ENCODE results near the gene IMMP1L.
"Not testable (repeated sequence)": the region's sequence is repeated elsewhere in the genome, so short reads cannot be mapped to it uniquely, and the experiment has no call there.

Gene IMMP1L

GRCh38 chr11:31509429-31510345 is at the start of gene IMMP1L, which contains the start of gene ELP4:
IMMP1L (minus strand) TSS chr11:31509622; CDS start chr11:31463276, 46,346 bp downstream.
ELP4 (plus strand) TSS chr11:31509767; CDS start chr11:31509785, 18 bp downstream.
- peak; percentile 98 for DNase-seq

- no peak for DNase-seq
Observed at GRCh38 chr11:31558001-31558400, 48.6 kb upstream of the IMMP1L start.

GRCh38 chr11:31555938-31556337 is 46.5 kb upstream of the IMMP1L start:
- DNase-seq = no peak

GRCh38 chr11:31542862-31543261 is 33.4 kb upstream of the IMMP1L start:
- no peak for DNase-seq

- no peak for DNase-seq
Observed at GRCh38 chr11:31535479-31535878, 26.1 kb upstream of the IMMP1L start.

GRCh38 chr11:31531293-31531692 is 21.9 kb upstream of the IMMP1L start:
- DNase-seq = no peak

GRCh38 chr11:31529701-31530100 is 20.3 kb upstream of the IMMP1L start:
- no peak for DNase-seq

- DNase-seq = no peak
Observed at GRCh38 chr11:31529189-31529588, 19.8 kb upstream of the IMMP1L start.

GRCh38 chr11:31521497-31522150 is 12.2 kb upstream of the IMMP1L start:
- DNase-seq = no peak

- DNase-seq = no peak
Observed at GRCh38 chr11:31512117-31512516, 2.7 kb upstream of the IMMP1L start.

GRCh38 chr11:31509051-31509428 is 382 bp downstream of the IMMP1L start:
- no peak for DNase-seq

GRCh38 chr11:31500560-31500959 is 8.9 kb downstream of the IMMP1L start:
- no peak for DNase-seq

- DNase-seq = no peak
Observed at GRCh38 chr11:31499576-31500178, 9.7 kb downstream of the IMMP1L start.

GRCh38 chr11:31493762-31494161 is 15.7 kb downstream of the IMMP1L start:
- DNase-seq = not testable (repeated sequence)

GRCh38 chr11:31493235-31493634 is 16.2 kb downstream of the IMMP1L start:
- DNase-seq = no peak

- DNase-seq = no peak
Observed at GRCh38 chr11:31492320-31492913, 17.0 kb downstream of the IMMP1L start.

GRCh38 chr11:31487848-31488247 is 21.6 kb downstream of the IMMP1L start:
- peak; percentile 60 for DNase-seq

- DNase-seq = no peak
Observed at GRCh38 chr11:31484497-31484896, 24.9 kb downstream of the IMMP1L start.

- no peak for DNase-seq
Observed at GRCh38 chr11:31480930-31481329, 28.5 kb downstream of the IMMP1L start.

GRCh38 chr11:31479066-31479465 is 30.4 kb downstream of the IMMP1L start:
- DNase-seq = no peak

- no peak for DNase-seq
Observed at GRCh38 chr11:31478223-31478590, 31.2 kb downstream of the IMMP1L start.

GRCh38 chr11:31477528-31478222 is 31.7 kb downstream of the IMMP1L start:
- DNase-seq = no peak

- no peak for DNase-seq
Observed at GRCh38 chr11:31474083-31474482, 35.3 kb downstream of the IMMP1L start.
